Erythroblast (primary cell): ENCODE results near the gene LRRC43.

ENCODE experiments used
- DNase-seq, 2 experiments: peaks; one replicate each; lab custom pipeline; 2025; lab: John Stamatoyannopoulos, UW
- GATA1 ChIP-seq: IDR thresholded peaks from 2 replicates; pipeline ENCODE4 v1.6.1; 2011; ENCODE audit warnings: low read depth, mild to moderate bottlenecking, control low read depth, low read length, moderate library complexity
- POLR2A ChIP-seq: IDR thresholded peaks from 2 replicates; pipeline ENCODE4 v1.6.1; 2011; ENCODE audit warnings: mild to moderate bottlenecking, low read length

The LRRC43 gene

DNA sequence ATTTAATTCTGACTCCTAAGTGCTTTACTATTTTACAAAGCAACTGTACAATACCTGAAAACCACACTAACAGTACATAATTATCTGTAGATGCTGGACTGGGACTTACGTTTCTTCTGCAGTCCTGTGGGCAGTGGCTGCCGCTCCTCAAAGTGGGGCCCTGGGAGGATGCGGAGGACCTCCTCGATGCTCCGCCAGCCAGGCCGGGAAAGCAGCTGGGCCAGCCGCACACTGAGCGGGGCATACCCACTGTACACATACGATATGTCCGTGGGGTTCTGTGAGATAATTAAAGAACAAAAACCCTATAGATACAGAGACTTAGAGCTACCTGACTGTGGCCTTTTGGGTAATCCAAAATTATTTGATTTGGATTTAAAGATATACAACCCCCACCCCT, 49.8 kb downstream of the LRRC43 start:
- DNase-seq: no peak
- TF ChIP-seq POLR2A: no peak
- no peak for TF ChIP-seq GATA1

DNA sequence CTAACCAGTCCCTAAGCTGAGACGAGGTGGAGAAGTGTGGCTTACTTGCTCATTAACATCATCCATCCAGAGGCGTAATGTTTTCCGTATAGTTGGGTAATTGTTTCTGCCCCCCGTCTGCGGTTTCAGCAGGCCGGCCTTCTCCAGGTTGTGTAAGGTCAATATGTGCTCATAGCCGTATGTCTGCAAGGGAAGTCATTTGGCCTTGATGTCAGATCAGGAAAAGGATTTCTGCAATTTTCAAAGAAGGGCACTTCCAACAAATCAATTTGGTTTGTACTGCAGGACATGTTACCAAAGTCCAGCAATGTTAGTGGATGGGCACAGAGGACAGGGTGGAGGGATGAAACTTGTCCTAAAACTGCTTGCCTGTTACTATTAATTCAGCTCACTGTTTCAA, 52.8 kb downstream of the LRRC43 start:
- no peak for TF ChIP-seq POLR2A
- TF ChIP-seq GATA1: no peak
- no peak for DNase-seq

DNA sequence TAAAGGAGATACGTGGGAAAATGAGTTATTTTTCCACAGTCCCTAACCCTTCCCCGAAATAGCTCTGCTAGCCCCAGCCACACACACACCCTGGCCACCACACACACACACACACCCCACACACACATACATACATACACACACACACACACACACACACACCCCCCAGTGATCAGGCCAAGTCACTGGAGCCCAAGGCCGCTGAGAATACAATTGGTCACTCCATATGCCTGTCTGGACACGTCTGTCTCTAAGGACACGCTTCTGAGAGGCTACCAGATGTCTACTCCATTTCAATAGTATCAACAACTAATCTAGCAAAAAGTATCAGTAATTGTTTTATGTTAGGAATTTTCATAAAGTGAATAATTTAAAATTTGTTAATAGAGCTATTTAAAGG, 55.9 kb downstream of the LRRC43 start:
- TF ChIP-seq GATA1 (no peak), POLR2A (no peak)
- no peak for DNase-seq

DNA sequence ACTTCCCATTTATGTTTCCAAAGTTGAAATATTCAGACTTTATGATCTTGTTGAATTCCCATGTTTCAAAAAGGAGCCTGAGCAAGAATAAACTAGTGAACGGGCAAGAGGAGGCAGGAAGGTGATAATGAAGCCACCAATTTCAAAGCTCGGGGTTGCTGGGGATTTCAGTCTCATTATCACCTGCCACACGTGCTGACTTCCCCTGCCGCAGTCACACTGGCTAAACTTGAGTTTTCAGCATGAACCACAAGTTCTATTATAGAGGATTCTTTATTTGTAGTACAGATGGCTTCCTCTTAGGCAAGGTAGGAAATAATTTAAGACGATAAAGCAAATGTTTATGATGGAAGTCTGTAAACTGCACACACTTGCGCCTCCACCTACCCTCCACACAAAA, 61.0 kb downstream of the LRRC43 start:
- TF ChIP-seq GATA1 (no peak), POLR2A (no peak)
- DNase-seq: no peak

DNA sequence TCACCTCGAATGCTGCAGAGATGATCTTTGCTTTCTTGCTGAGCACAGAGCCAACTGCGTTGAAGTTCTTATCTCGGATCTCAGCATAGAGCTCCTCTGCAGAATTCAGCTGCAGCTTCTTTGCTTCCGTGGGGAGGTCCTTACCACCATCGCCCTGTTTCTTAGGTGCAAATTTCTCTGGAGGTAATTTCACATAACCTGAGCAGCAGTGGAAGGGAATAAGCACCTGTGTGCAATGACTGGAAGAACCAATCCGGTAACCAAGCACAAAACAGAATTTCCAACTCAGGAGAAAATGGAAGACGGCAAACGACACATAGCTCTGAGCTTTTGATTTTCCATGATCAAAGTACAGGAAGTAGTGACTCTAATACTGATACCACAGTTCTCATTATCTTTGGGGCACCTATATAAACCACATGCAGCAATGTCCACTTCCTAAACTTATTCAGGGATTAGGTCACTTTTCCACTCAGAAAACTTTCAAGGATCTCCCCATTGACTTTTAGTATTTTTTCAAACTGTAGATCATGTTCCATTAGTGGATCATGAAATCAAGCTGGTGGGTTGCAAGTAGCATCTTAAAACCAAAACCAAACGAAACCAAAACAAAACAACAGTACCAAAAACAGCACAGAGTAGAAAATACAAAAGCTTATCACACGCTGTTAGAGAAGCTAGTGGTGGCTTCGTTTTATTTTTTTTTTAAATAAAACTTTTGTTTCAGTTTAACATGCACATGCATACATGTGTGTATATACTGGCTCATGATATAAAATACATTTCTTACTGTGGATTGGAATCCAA, 61.8 kb downstream of the LRRC43 start:
- TF ChIP-seq GATA1 (no peak), POLR2A (no peak)
- no peak for DNase-seq

DNA sequence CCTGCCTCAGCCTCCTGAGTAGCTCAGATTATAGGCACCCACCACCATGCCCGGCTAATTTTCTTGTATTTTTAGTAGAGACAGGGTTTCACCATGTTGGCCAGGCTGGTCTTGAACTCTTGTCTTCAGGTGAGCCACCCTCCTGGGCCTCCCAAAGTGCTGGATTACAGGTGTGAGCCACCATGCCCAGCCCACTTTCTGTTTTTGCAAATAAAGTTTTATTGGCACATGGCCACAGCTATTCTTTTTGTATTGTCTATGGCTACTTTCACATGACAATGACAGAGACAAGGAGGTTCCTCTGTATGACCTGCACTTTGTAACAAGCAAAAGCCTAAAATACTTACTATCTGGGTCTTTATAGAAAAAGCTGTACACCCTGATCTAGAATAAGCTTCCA, 62.6 kb downstream of the LRRC43 start:
- no peak for DNase-seq
- TF ChIP-seq POLR2A (no peak), GATA1 (no peak)

DNA sequence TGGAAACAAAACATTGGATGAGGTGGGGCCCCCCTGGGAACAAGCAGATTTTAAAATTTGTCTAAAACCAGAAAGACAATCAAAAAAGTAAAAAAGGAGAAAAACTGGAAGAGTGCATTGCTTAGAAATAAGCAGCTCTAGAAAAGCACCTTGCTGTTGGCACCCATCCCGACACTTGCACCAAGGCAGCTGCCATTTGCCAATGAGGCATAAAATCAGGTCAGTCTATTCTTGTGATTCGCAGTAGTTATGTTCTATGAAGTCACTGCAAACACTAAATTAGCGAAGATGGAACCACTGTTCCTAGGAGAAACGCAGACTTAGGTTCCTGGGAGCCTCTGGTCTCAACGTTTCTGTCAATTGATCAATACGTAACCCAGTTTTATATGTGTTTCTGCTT, 67.1 kb downstream of the LRRC43 start:
- no peak for DNase-seq
- TF ChIP-seq POLR2A (no peak), GATA1 (no peak)

DNA sequence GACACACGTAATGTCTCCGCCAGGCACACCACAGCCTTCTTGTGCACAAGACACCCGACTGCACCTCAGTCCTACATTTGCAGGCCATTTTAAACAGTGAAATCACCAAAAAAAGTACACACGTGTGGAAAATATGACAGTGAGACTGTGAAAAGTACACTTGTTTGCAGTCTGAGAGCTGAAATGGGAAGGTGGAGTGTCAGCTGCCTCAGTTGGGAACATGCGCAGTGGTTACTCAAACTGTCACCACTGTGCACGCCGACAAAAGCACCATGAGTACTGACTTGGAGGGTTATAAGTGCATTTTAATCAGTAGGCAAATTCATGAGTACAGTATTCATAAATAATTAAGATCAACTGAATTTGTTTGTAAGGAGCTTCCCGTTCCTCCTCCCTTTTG, 67.6 kb downstream of the LRRC43 start:
- TF ChIP-seq POLR2A: no peak
- TF ChIP-seq GATA1: no peak
- DNase-seq: no peak
